GM18867 (cell line): ENCODE measurements around the gene SLC26A4.
"Not testable (repeated sequence)": the region's sequence is repeated elsewhere in the genome, so short reads cannot be mapped to it uniquely, and the experiment has no call there.

Experiments used
- ATAC-seq: cut with Tn5 transposase; IDR thresholded peaks from one replicate; pipeline ENCODE4 v1.9.1; 2021; ENCODE audit warnings: mild to moderate bottlenecking, moderate library complexity; ENCODE audit not compliant: unreplicated experiment

SLC26A4 gene

GRCh38 chr7:107660381-107661080 is at the start of gene SLC26A4:
TSS of gene SLC26A4 (plus strand) at chr7:107660828. CDS start at chr7:107661642, 814 bp downstream.
- no peak for ATAC-seq

GRCh38 chr7:107613439-107613838 is 47.2 kb upstream of the SLC26A4 start:
- no peak for ATAC-seq

- no peak for ATAC-seq
Measured at GRCh38 chr7:107613948-107614347, 46.7 kb upstream of the SLC26A4 start.

GRCh38 chr7:107614425-107614824 is 46.2 kb upstream of the SLC26A4 start:
- no peak for ATAC-seq

- no peak for ATAC-seq
Measured at GRCh38 chr7:107615910-107616680, 44.5 kb upstream of the SLC26A4 start.

- no peak for ATAC-seq
Measured at GRCh38 chr7:107622429-107622828, 38.2 kb upstream of the SLC26A4 start.

- no peak for ATAC-seq
Measured at GRCh38 chr7:107622894-107623293, 37.7 kb upstream of the SLC26A4 start.

GRCh38 chr7:107627002-107627401 is 33.6 kb upstream of the SLC26A4 start:
- ATAC-seq = no peak

GRCh38 chr7:107628461-107629064 is 32.1 kb upstream of the SLC26A4 start:
- no peak for ATAC-seq

GRCh38 chr7:107630342-107630741 is 30.3 kb upstream of the SLC26A4 start:
- no peak for ATAC-seq

GRCh38 chr7:107631588-107632491 is 28.8 kb upstream of the SLC26A4 start:
- no peak for ATAC-seq

- ATAC-seq = no peak
Measured at GRCh38 chr7:107632492-107632865, 28.1 kb upstream of the SLC26A4 start.

GRCh38 chr7:107638594-107638993 is 22.0 kb upstream of the SLC26A4 start:
- ATAC-seq = peak; percentile 92

- not testable (repeated sequence) for ATAC-seq
Measured at GRCh38 chr7:107639070-107639469, 21.6 kb upstream of the SLC26A4 start.

GRCh38 chr7:107641676-107642075 is 19.0 kb upstream of the SLC26A4 start:
- ATAC-seq = no peak

GRCh38 chr7:107642501-107642900 is 18.1 kb upstream of the SLC26A4 start:
- ATAC-seq = no peak

GRCh38 chr7:107643407-107643806 is 17.2 kb upstream of the SLC26A4 start:
- no peak for ATAC-seq

- ATAC-seq = no peak
Measured at GRCh38 chr7:107643938-107644308, 16.7 kb upstream of the SLC26A4 start.

- no peak for ATAC-seq
Measured at GRCh38 chr7:107644309-107644974, 16.2 kb upstream of the SLC26A4 start.

GRCh38 chr7:107652642-107653041 is 8.0 kb upstream of the SLC26A4 start:
- no peak for ATAC-seq
